HCT116 (cell line): ENCODE data around the gene MOK. TPM values are rescaled to one million over a fixed set of nuclear protein-coding genes. Genes with fewer than 3 reads are reported as not detected.

Source experiments
- ATAC-seq: fragments of 200-7000 bp; cut with Tn5 transposase; 2 replicates; pipeline ENCODE4 v1.9.1; 2020; ENCODE audit warnings: mild to moderate bottlenecking, moderate library complexity
- BruUV-seq: library from RNA; stranded (reverse); fragments of 400-500 nt; replicated peaks from 2 replicates; lab custom pipeline; 2021; lab: Mats Ljungman, UMichigan
- CTCF ChIA-PET: fragments of 300-600 bp; sonication (Branson Sonifier 250); formaldehyde crosslinking; loops from one replicate; lab custom pipeline; 2021; ENCODE audit warnings: antibody characterized with exemption; lab: Charles Lee
- POLR2A ChIA-PET: fragments of 300-600, 350-600 bp; sonication (Branson Sonifier 250); formaldehyde crosslinking; loops from one replicate; lab custom pipeline; 2021; ENCODE audit warnings: antibody characterized with exemption; lab: Charles Lee
- RAD21 ChIA-PET, 2 experiments: fragments of 300-600 bp; sonication (Branson Sonifier 250); formaldehyde crosslinking; loops; one replicate each; lab custom pipeline; 2023; ENCODE audit warnings: low total read pairs in 2 of 2; ENCODE audit not compliant: uncharacterized antibody in 2 of 2, unreplicated experiment in 2 of 2, low non-redundant PET in 1 of 2; lab: Charles Lee
- DNase-seq: peaks from one replicate; pipeline ENCODE4 v3.0.0-alpha.2; 2010; ENCODE audit warnings: low read depth, low spot score
- H2AFZ ChIP-seq: fragments of 200-600 bp; shearing (Covaris generic), sonication (generic); 2 replicates; pipeline ENCODE4 v1.6.1; 2017; ENCODE audit warnings: low read depth, mixed run types, mixed read lengths, antibody characterized with exemption, low read length; ENCODE audit not compliant: poor library complexity, severe bottlenecking
- H3K27ac ChIP-seq: 2 replicates; pipeline ENCODE4 v1.5.1; 2012; ENCODE audit warnings: low read depth, low read length
- H3K27me3 ChIP-seq: fragments of 200-600 bp; sonication (generic); 2 replicates; pipeline ENCODE4 v1.6.1; 2016; ENCODE audit warnings: mixed run types, low read length, mixed read lengths; ENCODE audit not compliant: insufficient read depth
- H3K36me3 ChIP-seq, 2 experiments: fragments of 200-500 bp in 1 of 2; fragments of 200-600 bp in 1 of 2; sonication (Bioruptor generic) in 1 of 2; sonication (generic) in 1 of 2; 2 replicates each; pipeline versions ENCODE4 v1.5.1 to v1.6.1; 2014 to 2016; ENCODE audit warnings: low read length in 2 of 2, inconsistent platforms in 1 of 2, mixed read lengths in 1 of 2, mixed run types in 1 of 2; ENCODE audit not compliant: insufficient read depth in 2 of 2, control insufficient read depth in 1 of 2
- H3K4me1 ChIP-seq, 2 experiments: fragments of 200-600 bp in 1 of 2; sonication (generic) in 1 of 2; 2 replicates each; pipeline versions ENCODE4 v1.5.1 to v1.6.1; 2012 to 2017; ENCODE audit warnings: low read length in 2 of 2, inconsistent platforms in 1 of 2, mild to moderate bottlenecking in 1 of 2, mixed read lengths in 1 of 2, mixed run types in 1 of 2, moderate library complexity in 1 of 2; ENCODE audit not compliant: insufficient read depth in 2 of 2, control insufficient read depth in 1 of 2
- H3K4me2 ChIP-seq: fragments of 200-600 bp; sonication (generic); 2 replicates; pipeline ENCODE4 v1.6.1; 2017; ENCODE audit warnings: mixed run types, low read length, mixed read lengths
- H3K4me3 ChIP-seq, 2 experiments: fragments of 200-600 bp in 1 of 2; sonication (generic) in 1 of 2; replicated peaks in 1 of 2; 2 replicates each; pipeline ENCODE4 v1.5.1; 2011 to 2016; ENCODE audit warnings: low read length in 2 of 2, control low read depth in 1 of 2, low read depth in 1 of 2, mild to moderate bottlenecking in 1 of 2, mixed read lengths in 1 of 2, mixed run types in 1 of 2
- H3K79me2 ChIP-seq: fragments of 200-600 bp; sonication (generic); 2 replicates; pipeline ENCODE4 v1.6.1; 2017; ENCODE audit warnings: mild to moderate bottlenecking, mixed run types, low read length, moderate library complexity, mixed read lengths; ENCODE audit not compliant: insufficient read depth
- H3K9ac ChIP-seq: fragments of 200-600 bp; sonication (generic); 2 replicates; pipeline ENCODE4 v1.6.1; 2016; ENCODE audit warnings: low read length, mixed read lengths
- H3K9me2 ChIP-seq: fragments of 200-600 bp; sonication (generic), shearing (Covaris generic); 2 replicates; pipeline ENCODE4 v1.6.1; 2017; ENCODE audit warnings: mixed run types, mild to moderate bottlenecking, moderate library complexity; ENCODE audit not compliant: insufficient read depth
- H3K9me3 ChIP-seq, 2 experiments: fragments of 200-500 bp in 1 of 2; fragments of 200-600 bp in 1 of 2; sonication (Bioruptor generic) in 1 of 2; sonication (generic) in 1 of 2; 2 replicates each; pipeline ENCODE4 v1.6.1; 2014 to 2017; ENCODE audit warnings: low read length in 2 of 2, mixed read lengths in 2 of 2, inconsistent platforms in 1 of 2, low read depth in 1 of 2, mild to moderate bottlenecking in 1 of 2, mixed run types in 1 of 2, moderate library complexity in 1 of 2; ENCODE audit not compliant: control insufficient read depth in 1 of 2, insufficient read depth in 1 of 2
- H4K20me1 ChIP-seq: fragments of 200-600 bp; sonication (generic), shearing (Covaris generic); 2 replicates; pipeline ENCODE4 v1.6.1; 2017; ENCODE audit warnings: mixed run types, mild to moderate bottlenecking, moderate library complexity; ENCODE audit not compliant: insufficient read depth
- ATF3 ChIP-seq: IDR thresholded peaks from 2 replicates; pipeline ENCODE4 v1.6.1; 2012
- CBX3 ChIP-seq: IDR thresholded peaks from 2 replicates; pipeline ENCODE4 v1.6.1; 2012; ENCODE audit warnings: low read depth
- CEBPB ChIP-seq: IDR thresholded peaks from 2 replicates; pipeline ENCODE4 v1.6.1; 2012; ENCODE audit warnings: low read depth
- EGR1 ChIP-seq: IDR thresholded peaks from 2 replicates; pipeline ENCODE4 v1.6.1; 2012; ENCODE audit warnings: low read depth
- EZH2 ChIP-seq: fragments of 200-600 bp; sonication (generic); IDR thresholded peaks from 2 replicates; pipeline ENCODE4 v1.6.1; 2017; ENCODE audit warnings: antibody characterized with exemption, mixed run types
- EZH2phosphoT487 ChIP-seq: fragments of 200-600 bp; IDR thresholded peaks from 2 replicates; pipeline ENCODE4 v1.6.1; 2018; ENCODE audit warnings: antibody characterized with exemption, borderline replicate concordance
- JUND ChIP-seq: IDR thresholded peaks from 2 replicates; pipeline ENCODE4 v1.6.1; 2012
- MAX ChIP-seq: IDR thresholded peaks from 2 replicates; pipeline ENCODE4 v1.6.1; 2012
- RAD21 ChIP-seq: IDR thresholded peaks from 2 replicates; pipeline ENCODE4 v1.6.1; 2012; ENCODE audit warnings: low read depth, mild to moderate bottlenecking
- SIN3A ChIP-seq: IDR thresholded peaks from 2 replicates; pipeline ENCODE4 v1.6.1; 2012; ENCODE audit warnings: low read depth
- SP1 ChIP-seq: IDR thresholded peaks from 2 replicates; pipeline ENCODE4 v1.6.1; 2012; ENCODE audit warnings: low read depth
- SRF ChIP-seq: IDR thresholded peaks from 2 replicates; pipeline ENCODE4 v1.6.1; 2012; ENCODE audit warnings: low read depth
- TCF7L2 ChIP-seq: IDR thresholded peaks from 2 replicates; pipeline ENCODE4 v1.7.0; 2011; ENCODE audit warnings: borderline replicate concordance, inconsistent platforms; ENCODE audit not compliant: insufficient read depth, insufficient read length; ENCODE audit errors: extremely low read depth
- YY1 ChIP-seq: IDR thresholded peaks from 2 replicates; pipeline ENCODE4 v1.6.1; 2011; ENCODE audit warnings: low read length, low read depth, moderate library complexity, mild to moderate bottlenecking; ENCODE audit not compliant: insufficient replicate concordance; ENCODE audit errors: extremely low read depth
- ZBTB33 ChIP-seq: IDR thresholded peaks from 2 replicates; pipeline ENCODE4 v1.6.1; 2011; ENCODE audit warnings: mild to moderate bottlenecking, low read length, moderate library complexity; ENCODE audit not compliant: insufficient replicate concordance; ENCODE audit errors: extremely low read depth
- ZFX ChIP-seq: fragments of 450-650 bp; IDR thresholded peaks from 2 replicates; pipeline ENCODE4 v1.6.1; 2017
- ZNF274 ChIP-seq: fragments of 200-500 bp; sonication (Bioruptor generic); IDR thresholded peaks from 2 replicates; pipeline ENCODE4 v1.6.1; 2014; ENCODE audit warnings: mild to moderate bottlenecking, low read depth, low read length, inconsistent platforms
- intact Hi-C: fragments of 100-400 bp; cut with micrococcal nuclease; formaldehyde crosslinking; loops from 2 replicates; pipeline ENCODE4 v1.10.0; 2022
- total RNA-seq: library from RNA; stranded (reverse); gene quantifications from one replicate; pipeline ENCODE4 v1.2.1, GENCODE V29; 2021; ENCODE audit not compliant: unreplicated experiment
- TF ChIP-seq, protein P1 (sequence below), 3 experiments: fragments of 200-600 bp in 1 of 3; sonication (generic) in 1 of 3; IDR thresholded peaks in 2 of 3; conservative IDR thresholded peaks in 1 of 3; 2 replicates each; pipeline ENCODE4 v1.5.1; 2012 to 2017; ENCODE audit warnings: low read depth in 2 of 3, low read length in 2 of 3, antibody characterized with exemption in 1 of 3, borderline replicate concordance in 1 of 3, control low read depth in 1 of 3, mild to moderate bottlenecking in 1 of 3, mixed read lengths in 1 of 3, mixed run types in 1 of 3, moderate library complexity in 1 of 3; ENCODE audit not compliant: insufficient read depth in 1 of 3

Gene MOK
- total RNA-seq, 1 experiment from 2014 or later: 9.4 TPM

GRCh38 chr14:102297436-102298170 is 7.4 kb downstream of the MOK start:
- H2AFZ ChIP-seq: no peak overlapping the region
- DNase-seq (no peak), ATAC-seq (no peak)
- no peaks in the 10 kb centered on the region for H3K36me3 ChIP-seq
- peaks cover 15 to 34% of the 10 kb centered on the region in 2 experiments for H3K4me1 ChIP-seq
- H3K27me3 ChIP-seq: no peaks in the 10 kb centered on the region
- ChIA-PET POLR2A (no interaction called here), RAD21 (no interaction called here), CTCF (no interaction called here)
- no peak overlapping the region for H3K9ac ChIP-seq
- no peaks in the 10 kb centered on the region for H4K20me1 ChIP-seq
- no TSS peak for BruUV-seq
- H3K79me2 ChIP-seq: no peaks in the 10 kb centered on the region
- no peak overlapping the region for H3K4me3 ChIP-seq
- intact Hi-C loops: no loop called here
- TF ChIP-seq SIN3A: no peak
- no peak for TF ChIP-seq YY1
- TF ChIP-seq EZH2: no peak
- no peak for TF ChIP-seq CEBPB
- no peak for TF ChIP-seq MAX
- no peak for TF ChIP-seq SP1
- no peak for TF ChIP-seq TCF7L2
- no peak for TF ChIP-seq EGR1
- TF ChIP-seq ZBTB33: no peak
- no peak for TF ChIP-seq SRF
- no peak for TF ChIP-seq ZFX
- no peak for TF ChIP-seq EZH2phosphoT487
- TF ChIP-seq CBX3: no peak
- no peak for TF ChIP-seq ZNF274
- TF ChIP-seq, protein P1, sequence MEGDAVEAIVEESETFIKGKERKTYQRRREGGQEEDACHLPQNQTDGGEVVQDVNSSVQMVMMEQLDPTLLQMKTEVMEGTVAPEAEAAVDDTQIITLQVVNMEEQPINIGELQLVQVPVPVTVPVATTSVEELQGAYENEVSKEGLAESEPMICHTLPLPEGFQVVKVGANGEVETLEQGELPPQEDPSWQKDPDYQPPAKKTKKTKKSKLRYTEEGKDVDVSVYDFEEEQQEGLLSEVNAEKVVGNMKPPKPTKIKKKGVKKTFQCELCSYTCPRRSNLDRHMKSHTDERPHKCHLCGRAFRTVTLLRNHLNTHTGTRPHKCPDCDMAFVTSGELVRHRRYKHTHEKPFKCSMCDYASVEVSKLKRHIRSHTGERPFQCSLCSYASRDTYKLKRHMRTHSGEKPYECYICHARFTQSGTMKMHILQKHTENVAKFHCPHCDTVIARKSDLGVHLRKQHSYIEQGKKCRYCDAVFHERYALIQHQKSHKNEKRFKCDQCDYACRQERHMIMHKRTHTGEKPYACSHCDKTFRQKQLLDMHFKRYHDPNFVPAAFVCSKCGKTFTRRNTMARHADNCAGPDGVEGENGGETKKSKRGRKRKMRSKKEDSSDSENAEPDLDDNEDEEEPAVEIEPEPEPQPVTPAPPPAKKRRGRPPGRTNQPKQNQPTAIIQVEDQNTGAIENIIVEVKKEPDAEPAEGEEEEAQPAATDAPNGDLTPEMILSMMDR (IDR thresholded peaks at IDR 0.05 in 2 of 3, conservative IDR thresholded peaks at IDR 0.05 in 1 of 3; ENCODE audit: borderline replicate concordance in 1 of 3, insufficient read depth in 1 of 3, low read depth in 2 of 3, low read length in 2 of 3): no peak
- no peak for TF ChIP-seq JUND
- TF ChIP-seq ATF3: no peak
- no peak for TF ChIP-seq RAD21
- no peak overlapping the region for H3K27ac ChIP-seq
- H3K9me2 ChIP-seq: no peaks in the 10 kb centered on the region
- H3K9me3 ChIP-seq: no peaks in the 10 kb centered on the region
- no peak overlapping the region for H3K4me2 ChIP-seq
